GM18868 (cell line): ENCODE results near the gene CDK17.
"Not testable (repeated sequence)": the region's sequence is repeated elsewhere in the genome, so short reads cannot be mapped to it uniquely, and the experiment has no call there.

Experiments used
- ATAC-seq: cut with Tn5 transposase; IDR thresholded peaks from one replicate; pipeline ENCODE4 v1.9.1; 2021; ENCODE audit warnings: mild to moderate bottlenecking, moderate library complexity; ENCODE audit not compliant: unreplicated experiment

Gene CDK17

GRCh38 chr12:96395236-96395635, 5.0 kb downstream of the CDK17 start:
- ATAC-seq, result no peak

GRCh38 chr12:96393229-96393628, 7.0 kb downstream of the CDK17 start:
- not testable (repeated sequence) for ATAC-seq

- ATAC-seq, result no peak
These were observed 7.8 kb downstream of the CDK17 start for GRCh38 chr12:96392397-96392796.

- ATAC-seq, result no peak
These were observed 12.3 kb downstream of the CDK17 start for GRCh38 chr12:96387981-96388380.

GRCh38 chr12:96386794-96387193, 13.4 kb downstream of the CDK17 start:
- ATAC-seq, result no peak

- no peak for ATAC-seq
These were observed 16.2 kb downstream of the CDK17 start for GRCh38 chr12:96383991-96384390.

GRCh38 chr12:96383371-96383770, 16.9 kb downstream of the CDK17 start:
- ATAC-seq, result no peak

- not testable (repeated sequence) for ATAC-seq
These were observed 20.5 kb downstream of the CDK17 start for GRCh38 chr12:96379743-96380142.

GRCh38 chr12:96378319-96378718, 21.9 kb downstream of the CDK17 start:
- no peak for ATAC-seq

GRCh38 chr12:96376865-96377264, 23.4 kb downstream of the CDK17 start:
- no peak for ATAC-seq

GRCh38 chr12:96375841-96376604, 24.2 kb downstream of the CDK17 start:
- peak; percentile 57 for ATAC-seq

GRCh38 chr12:96375170-96375569, 25.1 kb downstream of the CDK17 start:
- no peak for ATAC-seq

GRCh38 chr12:96371790-96372699, 28.2 kb downstream of the CDK17 start:
- no peak for ATAC-seq

GRCh38 chr12:96371138-96371789, 29.0 kb downstream of the CDK17 start:
- ATAC-seq, result no peak

- no peak for ATAC-seq
These were observed 31.6 kb downstream of the CDK17 start for GRCh38 chr12:96368687-96369086.

GRCh38 chr12:96368233-96368632, 32.0 kb downstream of the CDK17 start:
- no peak for ATAC-seq

- ATAC-seq, result no peak
These were observed 33.9 kb downstream of the CDK17 start for GRCh38 chr12:96366381-96366654.

- no peak for ATAC-seq
These were observed 34.4 kb downstream of the CDK17 start for GRCh38 chr12:96365604-96366380.

GRCh38 chr12:96364092-96364700, 36.0 kb downstream of the CDK17 start:
- no peak for ATAC-seq

GRCh38 chr12:96361074-96361473, 39.2 kb downstream of the CDK17 start:
- ATAC-seq, result no peak
